Adipocyte (in vitro differentiated cells): ENCODE results near the gene TBX1.

ENCODE experiments used
- DNase-seq: peaks from one replicate; pipeline ENCODE4 v3.0.0-alpha.2; 2015; ENCODE audit warnings: low read depth
- H3K27me3 ChIP-seq: replicated peaks from 2 replicates; pipeline ENCODE4 v1.7.0; 2013; ENCODE audit warnings: mild to moderate bottlenecking, low read length, moderate library complexity; ENCODE audit not compliant: control insufficient read depth, insufficient read depth
- H3K36me3 ChIP-seq: 2 replicates; pipeline ENCODE4 v1.7.0; 2013; ENCODE audit warnings: low read length, mild to moderate bottlenecking, moderate library complexity; ENCODE audit not compliant: control insufficient read depth, insufficient read depth, severe bottlenecking
- H3K4me1 ChIP-seq: 2 replicates; pipeline ENCODE4 v1.7.0; 2013; ENCODE audit warnings: mild to moderate bottlenecking, low read length, moderate library complexity; ENCODE audit not compliant: control insufficient read depth, insufficient read depth
- H3K4me3 ChIP-seq: 2 replicates; pipeline ENCODE4 v1.7.0; 2013; ENCODE audit warnings: mild to moderate bottlenecking, low read length, moderate library complexity
- H3K9ac ChIP-seq: 2 replicates; pipeline ENCODE4 v1.7.0; 2013; ENCODE audit warnings: mild to moderate bottlenecking, low read length, moderate library complexity
- H3K9me3 ChIP-seq: 2 replicates; pipeline ENCODE4 v1.7.0; 2013; ENCODE audit warnings: mild to moderate bottlenecking, low read length, moderate library complexity; ENCODE audit not compliant: control insufficient read depth

TBX1 gene

GRCh38 chr22:19742160-19743066 lies 18.2 kb upstream of the TBX1 start:
- DNase-seq: no peak
- no peak overlapping the region for H3K9ac ChIP-seq
- H3K36me3 ChIP-seq: no peaks in the 10 kb centered on the region
- no peak overlapping the region for H3K4me3 ChIP-seq
- peaks cover 23% of the 10 kb centered on the region for H3K27me3 ChIP-seq
- no peaks in the 10 kb centered on the region for H3K4me1 ChIP-seq
- no peaks in the 10 kb centered on the region for H3K9me3 ChIP-seq

GRCh38 chr22:19743081-19743480 lies 17.5 kb upstream of the TBX1 start:
- DNase-seq: no peak
- Histone ChIP-seq H3K27me3 (peaks cover 24% of the 10 kb centered on the region), H3K9me3 (no peaks in the 10 kb centered on the region)

GRCh38 chr22:19743651-19744050 lies 16.9 kb upstream of the TBX1 start:
- H3K4me3 ChIP-seq: no peak overlapping the region
- no peaks in the 10 kb centered on the region for H3K4me1 ChIP-seq
- no peaks in the 10 kb centered on the region for H3K36me3 ChIP-seq
- no peak overlapping the region for H3K9ac ChIP-seq
- no peaks in the 10 kb centered on the region for H3K9me3 ChIP-seq
- H3K27me3 ChIP-seq: peaks cover 26% of the 10 kb centered on the region
- no peak for DNase-seq

More at GRCh38 chr22:19743081-19743480, 17.5 kb upstream of the TBX1 start:
- Histone ChIP-seq H3K36me3 (no peaks in the 10 kb centered on the region), H3K4me1 (no peaks in the 10 kb centered on the region), H3K4me3 (no peak overlapping the region), H3K9ac (no peak overlapping the region)

- no peak overlapping the region for H3K9ac ChIP-seq
- DNase-seq: no peak
- no peaks in the 10 kb centered on the region for H3K36me3 ChIP-seq
- H3K4me3 ChIP-seq: no peak overlapping the region
- no peaks in the 10 kb centered on the region for H3K4me1 ChIP-seq
- H3K9me3 ChIP-seq: no peaks in the 10 kb centered on the region
- peaks cover 26% of the 10 kb centered on the region for H3K27me3 ChIP-seq
These were observed 16.1 kb upstream of the TBX1 start for GRCh38 chr22:19744350-19745006.

- Histone ChIP-seq H3K36me3 (no peaks in the 10 kb centered on the region), H3K27me3 (peaks cover 22% of the 10 kb centered on the region)
- DNase-seq: no peak
These were observed 15.2 kb upstream of the TBX1 start for GRCh38 chr22:19745155-19746101.

GRCh38 chr22:19746726-19747125 lies 13.9 kb upstream of the TBX1 start:
- no peak for DNase-seq
- H3K27me3 ChIP-seq: peaks cover 28% of the 10 kb centered on the region
- H3K4me3 ChIP-seq: no peak overlapping the region
- no peaks in the 10 kb centered on the region for H3K36me3 ChIP-seq
- no peaks in the 10 kb centered on the region for H3K9me3 ChIP-seq
- H3K9ac ChIP-seq: no peak overlapping the region
- no peaks in the 10 kb centered on the region for H3K4me1 ChIP-seq

More at GRCh38 chr22:19745155-19746101, 15.2 kb upstream of the TBX1 start:
- Histone ChIP-seq H3K4me1 (no peaks in the 10 kb centered on the region), H3K9me3 (no peaks in the 10 kb centered on the region), H3K4me3 (no peak overlapping the region), H3K9ac (no peak overlapping the region)

- no peaks in the 10 kb centered on the region for H3K36me3 ChIP-seq
- H3K27me3 ChIP-seq: peaks cover 30% of the 10 kb centered on the region
- H3K4me3 ChIP-seq: no peak overlapping the region
- H3K9me3 ChIP-seq: no peaks in the 10 kb centered on the region
- no peak for DNase-seq
- H3K9ac ChIP-seq: no peak overlapping the region
- H3K4me1 ChIP-seq: no peaks in the 10 kb centered on the region
These were observed 13.0 kb upstream of the TBX1 start for GRCh38 chr22:19747551-19747950.

GRCh38 chr22:19748139-19748538 lies 12.4 kb upstream of the TBX1 start:
- DNase-seq: no peak
- H3K4me3 ChIP-seq: no peak overlapping the region
- H3K36me3 ChIP-seq: no peaks in the 10 kb centered on the region
- no peak overlapping the region for H3K9ac ChIP-seq
- H3K4me1 ChIP-seq: no peaks in the 10 kb centered on the region
- H3K9me3 ChIP-seq: no peaks in the 10 kb centered on the region
- H3K27me3 ChIP-seq: peaks cover 32% of the 10 kb centered on the region

GRCh38 chr22:19748991-19749664 lies 11.4 kb upstream of the TBX1 start:
- no peak for DNase-seq
- Histone ChIP-seq H3K4me1 (no peaks in the 10 kb centered on the region), H3K9ac (no peak overlapping the region), H3K4me3 (no peak overlapping the region), H3K9me3 (no peaks in the 10 kb centered on the region), H3K27me3 (peaks cover 41% of the 10 kb centered on the region), H3K36me3 (no peaks in the 10 kb centered on the region)

GRCh38 chr22:19749876-19750275 lies 10.7 kb upstream of the TBX1 start:
- no peak for DNase-seq
- H3K9me3 ChIP-seq: no peaks in the 10 kb centered on the region
- H3K36me3 ChIP-seq: no peaks in the 10 kb centered on the region
- H3K4me3 ChIP-seq: no peak overlapping the region
- peaks cover 48% of the 10 kb centered on the region for H3K27me3 ChIP-seq
- no peaks in the 10 kb centered on the region for H3K4me1 ChIP-seq
- H3K9ac ChIP-seq: no peak overlapping the region
